Heart left ventricle (tissue), 16 donors: ENCODE measurements around the gene EPN2. TPM values are rescaled to one million over a fixed set of nuclear protein-coding genes. Genes with fewer than 3 reads are reported as not detected.

ENCODE experiments used
- ATAC-seq, 4 donors: fragments of 200-7000 bp; cut with Tn5 transposase; one replicate each; pipeline ENCODE4 v1.9.1; 2020 to 2022; ENCODE audit warnings: moderate library complexity in 4 of 4, mild to moderate bottlenecking in 3 of 4, moderate number of reproducible peaks in 1 of 4
- DNase-seq, 5 donors: peaks; one replicate each; pipeline ENCODE4 v3.0.0-alpha.2; 2020
- H3K27ac ChIP-seq, 12 donors: fragments of 200-600 bp; sonication (generic) in 4 of 12; one replicate each; pipeline versions ENCODE4 v1.5.0 to v1.8.0; 2016 to 2022; ENCODE audit warnings: mild to moderate bottlenecking in 2 of 12
- H3K27me3 ChIP-seq, 9 donors: fragments of 200-600 bp; sonication (generic) in 2 of 9; one replicate each; pipeline versions ENCODE4 v1.5.1 to v1.8.0; 2016 to 2022; ENCODE audit warnings: mild to moderate bottlenecking in 3 of 9
- H3K36me3 ChIP-seq, 9 donors: fragments of 200-600 bp; sonication (generic) in 2 of 9; one replicate each; pipeline versions ENCODE4 v1.5.0 to v1.8.0; 2018 to 2022; ENCODE audit warnings: mild to moderate bottlenecking in 2 of 9
- H3K4me1 ChIP-seq, 12 donors: fragments of 200-600 bp; sonication (generic) in 4 of 12; one replicate each; pipeline versions ENCODE4 v1.5.0 to v1.8.0; 2016 to 2022; ENCODE audit warnings: mild to moderate bottlenecking in 3 of 12
- H3K4me3 ChIP-seq, 12 donors: fragments of 200-600 bp; sonication (generic) in 4 of 12; one replicate each; pipeline versions ENCODE4 v1.5.0 to v1.8.0; 2017 to 2022; ENCODE audit warnings: mild to moderate bottlenecking in 9 of 12, moderate library complexity in 4 of 12
- H3K9me3 ChIP-seq, 12 donors: fragments of 200-600 bp; sonication (generic) in 4 of 12; one replicate each; pipeline versions ENCODE4 v1.5.0 to v1.8.0; 2016 to 2022; ENCODE audit warnings: mild to moderate bottlenecking in 1 of 12
- CTCF ChIP-seq, 12 donors: fragments of 200-600 bp; sonication (generic) in 4 of 12; IDR thresholded peaks; one replicate each; pipeline versions ENCODE4 v1.5.0 to v1.8.0; 2018 to 2022; ENCODE audit warnings: antibody characterized with exemption in 12 of 12, mild to moderate bottlenecking in 5 of 12
- POLR2A ChIP-seq, 2 donors: fragments of 450-650 bp; IDR thresholded peaks; one replicate each; pipeline ENCODE4 v1.6.1; 2017; ENCODE audit warnings: antibody characterized with exemption in 2 of 2, mild to moderate bottlenecking in 2 of 2, moderate library complexity in 2 of 2
- WGBS, 4 donors: extraction: QIAGEN DNeasy Blood & Tissue Kit in 2 of 4; methylation state at CpG; one replicate each; pipeline versions ENCODE4 v1.1.5 to v1.1.7; 2013 to 2018; 5-methylcytosine and 5-hydroxymethylcytosine counted together
- intact Hi-C, 10 donors: fragments of 100-400 bp; cut with DNase I; formaldehyde crosslinking; loops; one replicate each; pipeline versions ENCODE4 v1.11.1 to v1.14.2; 2022
- polyA plus RNA-seq, 2 donors: library from polyadenylated mRNA; stranded (reverse); fragments of 200-250 nt; gene quantifications; one replicate each; pipeline ENCODE4 v1.2.3, GENCODE V29; 2013
- total RNA-seq, 9 donors: library from RNA; depleted of rRNA in 2 of 9; stranded (reverse); fragments of >200 nt in 2 of 9; fragmentation: NEBNext Ultra II Directional in 3 of 9; extraction: Animal tissue kit (Norgen Biotek cat#: 25700) in 3 of 9; gene quantifications; one replicate each; pipeline versions ENCODE4 v1.1.0 to v1.2.4, GENCODE V29; 2016 to 2023
- donor health status: ischemic (EF 13 %, LVEDD 7.1; RV severe dilation, severe dysfunction).
- donor health status: healthy with polysubstance abuse.
- donor health status: DM: no; HTN: yes; CAD: no.
- donor health status: DM: no; HTN: no; CAD: no.
- donor health status: ischemic (EF 25% LVEDD 6.9; RV normal size, moderate dysfunction).
- donor health status: ischemic (EF 25% LVEDD 5.7; RV mildly dilated, moderate dysfunction).
- donor health status: healthy.
- donor health status: DM: yes; HTN: yes; CAD: no.
- donor health status: ischemic (EF 35%, LVEDD 5.7; RV mildly dilated, moderate dysfunction).
- donor health status: nonischemic (EF 11% LVEDD 7.7; RV severe dilation, severe dysfunction).
- donor health status: DM: yes; HTN: yes; CAD: no.
- donor health status: PGD.
- donor health status: ischemic (EF 29% LVEDD 5.4; RV normal size, mild dysfunction).
- donor health status: nonischemic (EF 23%, LVEDD 6.1; RV moderate dilation, normal function).

The EPN2 gene
- total and polyA plus RNA-seq, 11 donors = 26.4 to 114 (median 72.0) TPM

GRCh38 chr17:19359151-19359550 is 122.0 kb downstream of the EPN2 start:
- 79 to 86% (median 84%) methylated on average over 7 of the region's 7 CpGs for WGBS, 4 donors
- no peaks in the 10 kb centered on the region for H3K9me3 ChIP-seq
- H3K4me1 ChIP-seq = peaks cover 0 to 20% (median 12%) of the 10 kb centered on the region in 12 donors
- TF ChIP-seq CTCF (IDR thresholded peaks at IDR 0.05) (no peak), POLR2A (IDR thresholded peaks at IDR 0.05) (no peak)
- no peak overlapping the region for H3K27ac ChIP-seq
- peaks cover 0 to 6% (median 0%) of the 10 kb centered on the region in 9 donors for H3K36me3 ChIP-seq
- H3K4me3 ChIP-seq = no peak overlapping the region
- intact Hi-C loops = no loop called here
- ATAC-seq (no peak), DNase-seq (no peak)
- H3K27me3 ChIP-seq = no peaks in the 10 kb centered on the region

GRCh38 chr17:19359856-19360255 is 122.7 kb downstream of the EPN2 start:
- WGBS, 4 donors = 95 to 98% (median 95%) methylated on average over 5 of the region's 5 CpGs
- ATAC-seq = no peak

GRCh38 chr17:19360772-19361171 is 123.6 kb downstream of the EPN2 start:
- 85 to 93% (median 90%) methylated on average over 8 of the region's 8 CpGs for WGBS, 4 donors
- peaks cover 0 to 20% (median 12%) of the 10 kb centered on the region in 12 donors for H3K4me1 ChIP-seq
- peaks cover 0 to 6% (median 0%) of the 10 kb centered on the region in 9 donors for H3K36me3 ChIP-seq
- no peak for TF ChIP-seq CTCF (IDR thresholded peaks at IDR 0.05)
- no peak for TF ChIP-seq POLR2A (IDR thresholded peaks at IDR 0.05)
- no peak overlapping the region for H3K27ac ChIP-seq
- DNase-seq = peak in 1 of 5 donors; percentile 15
- intact Hi-C loops = loop anchor here in 7 of 10 donors (5.0 to 10.0 kb wide), 5 partner anchors 87 to 407 kb away; partner anchors contain the start of gene ALDH3A2 (in 2 of the 7)
- H3K4me3 ChIP-seq = no peak overlapping the region
- no peaks in the 10 kb centered on the region for H3K9me3 ChIP-seq
- ATAC-seq = no peak
- peaks cover 0 to 2% (median 0%) of the 10 kb centered on the region in 9 donors for H3K27me3 ChIP-seq

More at GRCh38 chr17:19359856-19360255, 122.7 kb downstream of the EPN2 start:
- Histone ChIP-seq H3K36me3 (peaks cover 0 to 6% (median 0%) of the 10 kb centered on the region in 9 donors), H3K4me1 (peaks cover 0 to 20% (median 12%) of the 10 kb centered on the region in 12 donors), H3K27me3 (no peaks in the 10 kb centered on the region), H3K27ac (no peak overlapping the region), H3K4me3 (no peak overlapping the region), H3K9me3 (no peaks in the 10 kb centered on the region)
- intact Hi-C loops = loop anchor here in 7 of 10 donors (5.0 to 10.0 kb wide), 5 partner anchors 87 to 407 kb away; partner anchors contain the start of gene ALDH3A2 (in 2 of the 7)
- peak in 1 of 5 donors; percentile 18 for DNase-seq
- TF ChIP-seq POLR2A (IDR thresholded peaks at IDR 0.05) = no peak
- TF ChIP-seq CTCF (IDR thresholded peaks at IDR 0.05) = no peak

GRCh38 chr17:19361326-19361725 is 124.2 kb downstream of the EPN2 start:
- Histone ChIP-seq H3K4me1 (peaks cover 0 to 20% (median 12%) of the 10 kb centered on the region in 12 donors), H3K9me3 (no peaks in the 10 kb centered on the region), H3K27ac (peak overlapping the region in 1 of 12 donors; percentile 88), H3K36me3 (peaks cover 0 to 6% (median 0%) of the 10 kb centered on the region in 9 donors), H3K4me3 (peak overlapping the region in 1 of 12 donors; percentile 85), H3K27me3 (peaks cover 0 to 2% (median 0%) of the 10 kb centered on the region in 9 donors)
- no peak for ATAC-seq
- WGBS, 4 donors = 66 to 77% (median 75%) methylated on average over 6 of the region's 6 CpGs
- TF ChIP-seq CTCF (IDR thresholded peaks at IDR 0.05) = no peak
- DNase-seq = peak in 1 of 5 donors; percentile 21
- intact Hi-C loops = loop anchor here in 7 of 10 donors (5.0 to 10.0 kb wide), 5 partner anchors 86 to 406 kb away; partner anchors contain the start of gene ALDH3A2 (in 2 of the 7)
